Neural cell (in vitro differentiated cells): Measurements from ENCODE around the gene KCNJ10.

Experiments used
- CTCF ChIP-seq: fragments of 450-650 bp; IDR thresholded peaks from 2 replicates; pipeline ENCODE4 v1.5.1; 2014; ENCODE audit warnings: antibody characterized with exemption, mild to moderate bottlenecking, moderate library complexity; ENCODE audit not compliant: poor library complexity, severe bottlenecking
- POLR2AphosphoS5 ChIP-seq: IDR thresholded peaks from 2 replicates; pipeline ENCODE4 v1.6.1; 2012
- TAF1 ChIP-seq: IDR thresholded peaks from 2 replicates; pipeline ENCODE4 v1.6.1; 2012; ENCODE audit warnings: low read depth

GRCh38 chr1:160018347-160018746 is 51.6 kb downstream of the KCNJ10 start:
- TF ChIP-seq CTCF (no peak), TAF1 (no peak), POLR2AphosphoS5 (no peak)
